Activated CD4-positive, CD25-positive, alpha-beta regulatory T cell treated with anti-CD3 and anti-CD28 coated beads, Interleukin-2, amount 50 U/mL, for 72 hours (primary cell): ENCODE measurements around the gene CNNM4.
"Not testable (repeated sequence)": the region's sequence is repeated elsewhere in the genome, so short reads cannot be mapped to it uniquely, and the experiment has no call there.

Experiments
- DNase-seq: peaks from one replicate; pipeline ENCODE4 v3.0.0; 2021

Gene CNNM4

DNA sequence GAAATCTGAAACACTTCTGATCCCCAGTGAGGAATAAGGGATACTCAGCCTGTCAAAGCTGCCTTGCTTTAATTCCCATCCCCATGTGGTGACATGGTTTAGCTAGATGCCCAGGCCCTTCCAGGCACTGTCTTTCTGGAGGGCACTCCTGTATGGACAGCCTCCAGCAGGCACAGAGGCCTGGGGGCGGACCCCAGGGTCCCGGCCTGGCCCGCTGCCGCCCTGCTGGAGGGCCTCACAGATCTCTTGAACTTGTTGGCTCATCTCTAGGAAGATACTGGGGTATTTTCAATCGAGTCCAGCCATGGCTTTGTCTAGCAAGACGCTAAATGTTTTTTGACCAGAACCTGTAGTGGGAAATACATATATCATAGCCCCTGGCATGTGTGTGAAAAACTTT is 34.4 kb downstream of the CNNM4 start:
- DNase-seq: no peak

DNA sequence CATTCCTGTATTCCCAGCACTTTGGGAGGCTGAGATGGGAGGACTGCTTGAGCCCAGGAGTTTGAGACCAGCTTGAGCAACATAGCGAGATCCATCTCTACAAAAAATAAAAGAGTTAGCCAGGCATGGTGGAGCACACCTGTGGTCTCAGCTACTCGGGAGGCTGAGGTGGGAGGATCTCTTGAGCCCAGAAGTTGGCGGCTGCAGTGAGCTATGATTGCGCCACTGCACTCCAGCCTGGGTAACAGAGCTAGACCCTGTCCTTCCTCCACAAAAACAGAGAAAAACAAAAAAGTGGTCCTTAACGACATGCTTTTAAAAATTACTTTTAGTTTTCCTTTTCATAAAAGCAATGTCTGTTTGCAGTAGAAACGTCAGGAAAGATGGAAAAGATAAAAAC is 35.8 kb downstream of the CNNM4 start:
- DNase-seq: not testable (repeated sequence)

DNA sequence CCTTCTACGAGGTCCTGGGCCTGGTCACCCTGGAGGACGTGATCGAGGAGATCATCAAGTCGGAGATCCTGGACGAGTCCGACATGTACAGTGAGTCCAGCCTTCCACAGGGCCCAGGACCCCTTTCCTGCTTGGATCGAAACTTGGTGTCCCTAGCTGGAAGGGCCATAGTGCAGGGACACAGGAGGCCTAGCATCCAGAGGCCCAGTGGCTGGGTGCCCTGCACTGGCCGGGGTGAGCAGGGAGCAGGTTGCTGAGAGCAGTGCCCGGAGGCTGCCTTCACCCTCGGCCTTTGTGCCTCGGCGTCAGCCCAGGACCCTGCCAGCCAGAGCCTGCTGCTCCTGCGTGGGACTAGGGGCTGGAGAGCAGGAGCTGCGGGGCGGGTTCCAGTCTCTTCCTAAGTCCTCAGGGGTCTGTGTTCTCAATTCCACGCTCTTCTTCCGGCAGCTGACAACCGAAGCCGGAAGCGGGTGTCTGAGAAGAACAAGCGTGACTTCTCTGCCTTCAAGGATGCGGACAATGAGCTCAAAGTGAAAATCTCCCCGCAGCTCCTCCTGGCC is 36.4 kb downstream of the CNNM4 start:
- no peak for DNase-seq

DNA sequence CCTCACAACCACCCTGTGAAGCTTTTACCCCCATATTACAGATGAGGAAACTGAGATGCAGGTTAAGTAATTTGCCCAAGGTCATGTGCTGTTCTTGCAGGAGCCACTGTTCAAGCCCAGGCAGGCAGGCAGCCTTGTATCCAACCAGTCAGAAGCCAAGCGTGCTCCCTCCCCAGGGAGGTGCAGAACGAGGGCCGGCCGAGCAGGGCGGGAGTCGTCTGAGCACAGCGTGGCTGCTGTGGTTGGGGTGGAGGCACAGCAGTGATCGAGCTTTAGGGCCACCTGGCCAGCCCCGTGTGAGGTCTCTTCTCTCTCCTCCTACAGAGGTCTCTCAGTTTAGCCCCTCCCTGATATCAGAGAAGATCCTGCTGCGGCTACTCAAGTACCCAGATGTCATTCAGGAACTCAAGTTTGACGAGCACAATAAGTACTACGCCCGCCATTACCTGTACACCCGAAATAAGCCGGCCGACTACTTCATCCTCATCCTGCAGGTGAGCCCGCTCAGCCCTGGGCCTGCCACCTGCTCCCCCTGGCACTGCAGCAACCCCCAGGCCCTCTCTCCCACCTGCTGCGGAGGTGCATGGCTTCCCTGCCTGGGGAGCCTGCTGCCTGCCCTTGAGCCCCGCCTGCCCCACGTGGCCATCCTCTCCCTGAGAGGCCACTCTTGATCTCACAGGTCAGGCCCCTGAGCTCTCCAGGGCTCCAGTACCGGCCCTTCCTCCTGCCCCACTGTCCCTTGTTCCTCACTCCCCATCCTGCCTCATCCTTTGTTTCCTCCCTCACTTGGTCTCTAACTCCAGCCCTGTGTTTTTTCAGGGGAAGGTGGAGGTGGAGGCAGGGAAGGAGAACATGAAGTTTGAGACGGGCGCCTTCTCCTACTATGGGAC is 38.3 kb downstream of the CNNM4 start:
- no peak for DNase-seq

GRCh38 chr2:96799623-96799935 is 38.9 kb downstream of the CNNM4 start:
- DNase-seq: no peak

DNA sequence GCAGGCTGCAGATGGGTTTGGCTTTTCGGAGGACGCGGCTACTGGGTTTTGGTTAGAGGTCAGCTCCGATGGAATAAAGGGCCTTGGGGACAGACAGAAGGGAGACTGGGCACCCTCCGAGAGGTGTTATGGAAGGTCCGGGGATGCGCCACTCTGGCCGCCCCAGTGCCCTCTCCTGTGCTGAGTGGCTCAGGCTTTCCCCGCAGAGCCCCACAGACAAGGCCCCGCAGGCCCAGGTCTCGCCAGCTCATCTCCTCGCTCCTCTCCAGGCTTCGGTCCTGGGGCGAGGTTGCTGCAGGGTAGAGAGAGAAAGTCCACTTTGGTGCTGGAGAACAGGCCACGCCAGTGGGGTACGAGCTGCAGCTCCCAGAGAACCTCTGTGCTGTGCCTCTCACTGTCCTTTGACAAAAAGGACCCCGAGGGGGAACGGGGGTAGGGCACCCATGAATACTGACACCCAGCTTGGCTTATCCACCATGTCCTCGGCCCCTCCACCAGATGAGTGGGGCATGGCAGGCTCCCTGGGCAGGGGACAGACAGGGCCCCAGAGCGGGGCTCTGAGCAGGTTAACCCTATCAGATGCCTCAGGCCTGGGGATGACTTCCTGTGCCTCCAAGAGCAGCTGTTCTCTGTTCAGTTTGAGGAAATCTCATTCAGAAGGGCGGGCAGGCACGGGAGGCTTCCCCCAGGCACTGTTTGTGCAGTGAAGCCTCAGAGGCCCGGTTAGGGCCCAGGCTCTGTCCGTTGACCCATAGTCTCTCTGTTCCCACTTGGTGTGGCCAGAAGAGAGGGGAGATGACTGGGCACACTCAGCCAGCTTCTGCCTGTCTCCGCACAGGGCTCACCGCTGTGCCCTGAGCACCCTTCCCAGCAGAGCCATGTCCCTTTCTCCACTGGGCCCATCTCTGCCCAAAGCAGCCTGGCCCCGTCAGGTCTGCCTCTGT is 39.6 kb downstream of the CNNM4 start:
- no peak for DNase-seq

DNA sequence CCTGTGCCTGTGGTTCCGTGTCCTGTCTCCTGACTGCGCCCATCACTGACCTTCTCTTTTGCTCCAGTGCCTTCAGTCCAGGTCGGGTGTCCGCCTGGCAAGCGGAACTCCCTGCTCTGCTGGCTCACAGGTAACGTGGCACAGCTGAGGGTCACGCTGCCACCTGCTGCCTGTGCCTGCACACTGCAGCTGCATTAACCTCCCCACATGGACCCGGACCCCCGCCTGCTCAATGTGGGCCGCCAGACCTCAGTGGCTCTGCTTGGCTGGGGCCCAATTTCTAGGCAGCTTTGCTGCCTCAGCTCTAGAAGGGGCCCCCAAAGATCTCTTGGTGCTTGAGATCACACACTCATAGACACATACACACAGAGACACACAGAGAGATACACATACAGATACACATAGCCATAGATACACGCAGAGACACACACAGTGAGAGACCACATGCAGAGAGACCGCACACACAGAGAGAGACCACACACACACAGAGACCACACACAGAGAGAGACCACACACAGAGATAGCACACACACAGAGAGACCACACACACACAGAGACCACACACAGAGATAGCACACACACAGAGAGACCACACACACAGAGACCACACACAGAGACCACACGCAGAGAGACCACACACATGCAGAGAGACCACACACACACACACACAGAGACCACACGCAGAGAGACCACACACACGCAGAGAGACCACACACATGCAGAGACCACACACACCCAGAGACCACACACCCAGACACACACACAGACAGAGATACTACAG is 40.5 kb downstream of the CNNM4 start:
- peak; percentile 65 for DNase-seq

GRCh38 chr2:96801786-96802595 is 41.3 kb downstream of the CNNM4 start:
- DNase-seq: peak; percentile 42

DNA sequence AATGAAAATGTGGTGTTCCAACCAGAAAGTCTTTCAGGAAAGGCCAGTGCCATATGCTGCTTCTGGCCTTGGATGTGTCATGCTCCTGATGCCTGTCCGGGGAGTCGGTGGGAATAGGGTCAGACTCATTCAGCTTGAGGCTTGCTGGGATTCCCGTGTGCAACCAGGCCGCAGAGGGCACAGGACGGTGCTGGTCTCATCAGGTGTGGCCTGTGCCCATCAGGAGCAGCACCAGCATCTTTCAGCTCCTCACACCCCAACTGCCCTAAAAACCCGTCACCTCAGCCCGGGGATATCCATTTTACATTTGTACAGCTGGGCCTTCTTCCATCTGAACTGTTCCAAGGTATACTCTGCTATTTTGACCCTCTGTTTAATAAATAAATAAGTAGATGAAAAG is 42.0 kb downstream of the CNNM4 start:
- no peak for DNase-seq

GRCh38 chr2:96804986-96805385 is 44.3 kb downstream of the CNNM4 start:
- no peak for DNase-seq

DNA sequence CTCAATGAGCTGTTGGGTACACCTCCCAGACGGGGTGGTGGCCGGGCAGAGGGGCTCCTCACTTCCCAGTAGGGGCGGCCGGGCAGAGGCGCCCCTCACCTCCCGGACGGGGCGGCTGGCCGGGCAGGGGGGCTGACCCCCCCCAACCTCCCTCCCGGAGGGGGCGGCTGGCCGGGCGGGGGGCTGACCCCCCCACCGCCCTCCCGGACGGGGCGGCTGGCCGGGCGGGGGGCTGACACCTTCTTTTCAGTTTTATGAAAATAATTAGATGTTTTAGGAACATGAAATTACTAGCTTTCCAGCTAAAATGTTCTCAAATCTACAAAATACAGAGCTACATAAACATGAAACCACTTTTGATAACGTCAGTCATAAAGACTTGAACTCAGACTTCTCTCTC is 45.2 kb downstream of the CNNM4 start:
- not testable (repeated sequence) for DNase-seq

- DNase-seq: no peak
These were observed 45.9 kb downstream of the CNNM4 start for GRCh38 chr2:96806468-96807126.

GRCh38 chr2:96807127-96807471 is 46.4 kb downstream of the CNNM4 start:
- DNase-seq: no peak

DNA sequence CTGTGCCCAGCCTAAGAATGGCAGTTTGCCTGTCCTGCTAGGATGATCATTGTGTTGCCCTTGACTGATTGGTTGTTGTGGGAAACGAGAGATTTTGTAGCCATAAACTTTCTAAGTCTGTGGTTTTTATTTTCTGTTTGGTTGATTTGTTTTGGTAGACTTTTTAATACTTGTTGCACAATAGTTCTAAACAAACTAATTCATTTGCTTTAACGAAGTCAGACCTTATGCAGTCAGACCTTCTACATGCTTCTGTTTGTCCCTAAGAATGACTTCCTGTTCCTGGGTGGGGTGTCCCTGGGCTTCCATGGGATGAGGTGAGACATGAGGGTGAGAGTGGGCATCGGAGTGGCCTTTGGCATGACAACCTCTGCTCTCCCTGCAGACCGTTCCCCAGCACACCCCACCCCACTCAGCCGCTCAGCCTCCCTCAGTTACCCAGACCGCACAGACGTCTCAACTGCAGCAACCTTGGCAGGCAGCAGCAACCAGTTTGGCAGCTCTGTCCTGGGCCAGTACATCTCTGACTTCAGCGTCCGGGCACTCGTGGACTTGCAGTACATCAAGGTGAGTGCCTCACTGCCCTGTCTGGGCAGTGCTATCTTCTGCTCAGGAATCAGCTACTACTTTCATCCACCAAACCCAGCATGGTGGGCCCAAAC is 47.6 kb downstream of the CNNM4 start:
- no peak for DNase-seq

GRCh38 chr2:96809216-96809882 is 48.6 kb downstream of the CNNM4 start:
- no peak for DNase-seq

DNA sequence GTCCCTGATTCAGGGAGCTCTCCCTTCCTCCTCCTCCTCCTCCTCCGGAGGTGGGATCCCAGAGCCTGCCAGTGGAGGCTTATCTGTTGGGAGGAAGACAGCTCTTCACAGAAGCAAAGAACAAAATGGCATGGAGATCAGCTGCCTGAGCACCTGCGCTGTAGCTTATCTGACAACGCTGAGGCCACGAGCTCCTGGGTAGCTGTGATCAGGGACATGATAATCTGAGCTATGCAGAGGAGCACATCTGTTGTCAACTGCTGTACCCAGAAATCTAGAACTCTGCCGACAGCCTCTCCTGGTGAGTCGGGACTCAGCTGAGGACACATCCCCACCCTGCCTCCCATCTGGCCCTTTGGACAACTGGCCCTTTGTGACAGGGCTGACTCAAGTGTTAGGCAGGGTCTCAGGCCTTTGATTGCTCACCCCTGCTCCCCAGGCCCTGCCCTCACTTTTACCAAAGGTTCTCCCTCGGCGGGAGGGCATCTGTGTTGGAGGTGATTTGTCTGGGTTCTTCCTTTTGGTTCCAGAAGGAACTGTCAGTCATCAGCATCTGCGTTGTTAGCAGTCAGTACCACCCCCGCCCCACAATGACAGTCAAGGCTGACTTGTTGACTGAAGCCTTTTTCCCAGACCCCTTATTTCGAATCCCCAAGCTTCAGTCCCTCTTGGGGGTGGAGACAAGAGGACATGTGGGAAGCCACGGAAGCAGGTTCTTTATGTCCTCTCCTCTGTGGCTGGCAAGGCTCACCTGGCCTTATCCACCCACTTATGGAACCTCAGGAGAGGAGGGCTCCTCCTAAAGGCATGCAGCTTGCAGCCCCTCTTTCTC is 49.5 kb downstream of the CNNM4 start:
- no peak for DNase-seq

DNA sequence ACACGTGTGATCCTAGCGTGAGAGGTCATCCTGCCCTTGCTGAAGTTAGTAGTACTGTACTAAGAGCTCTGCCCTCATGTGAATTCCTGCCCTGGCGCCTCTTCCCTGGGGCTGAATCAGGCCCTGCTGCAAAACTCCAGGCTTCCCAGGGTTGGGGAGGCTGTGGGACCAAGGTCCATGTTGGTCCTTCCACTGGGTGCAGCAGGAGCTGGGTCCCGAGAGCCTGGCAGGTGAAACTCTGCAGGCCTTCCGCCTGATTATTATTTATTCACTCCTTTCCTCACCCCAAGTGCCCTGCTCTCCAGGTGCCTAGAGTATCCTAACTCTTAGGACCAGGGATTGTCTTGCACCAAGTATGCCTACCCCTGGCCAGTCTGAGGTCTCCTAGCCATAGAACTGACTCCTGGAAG is 50.1 kb downstream of the CNNM4 start:
- DNase-seq: no peak

DNA sequence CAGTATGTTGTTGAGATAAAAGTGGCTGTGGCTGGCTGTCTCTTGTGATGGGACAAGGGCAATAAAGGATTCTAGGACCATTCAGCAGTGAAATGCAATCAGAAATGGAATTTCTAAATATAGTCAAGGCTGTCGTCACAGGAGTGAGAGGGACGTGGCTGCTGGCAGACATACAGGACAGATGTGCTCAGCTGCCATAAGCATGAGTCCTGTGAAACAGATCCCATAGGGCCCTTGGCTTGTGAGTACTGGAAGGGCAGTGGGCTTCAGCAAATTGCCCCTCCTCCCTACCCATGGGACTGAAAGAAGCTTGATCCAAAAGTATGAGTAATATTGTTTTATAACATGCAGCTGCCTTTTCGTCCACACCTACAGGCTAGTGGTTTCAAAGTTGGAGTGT is 51.2 kb downstream of the CNNM4 start:
- DNase-seq: no peak

DNA sequence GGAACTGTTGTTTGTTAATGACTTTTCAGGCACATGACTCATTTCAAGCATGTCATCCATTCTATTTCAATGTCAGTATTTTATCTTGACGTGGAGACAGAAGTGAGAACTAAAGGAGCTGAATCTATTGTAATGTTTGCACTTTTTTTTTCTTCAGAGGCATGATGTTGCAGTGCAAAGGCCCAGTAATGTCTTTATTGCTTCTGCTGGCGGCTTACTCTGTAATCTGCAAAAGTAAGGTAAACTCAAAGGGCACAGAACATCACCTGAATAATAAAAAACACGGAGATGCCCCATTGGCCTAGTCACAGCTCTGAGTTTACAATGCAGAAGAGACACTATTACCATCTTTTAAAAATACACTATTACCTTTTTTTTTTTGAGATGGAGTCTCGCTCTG is 53.0 kb downstream of the CNNM4 start:
- no peak for DNase-seq
